ENCODE measurements around the gene SLC8A1.

Gene SLC8A1

GRCh38 chr2:40178971-40179370 lies 272.9 kb downstream of the SLC8A1 start:
- Histone ChIP-seq H3K27me3 (replicated peaks; ENCODE audit: control insufficient read depth, insufficient read depth, low read length) (no peaks in the 10 kb centered on the region), H3K4me3 (replicated peaks; ENCODE audit: low read depth, low read length) (no peak overlapping the region), H3K36me3 (ENCODE audit: control insufficient read depth, insufficient read depth, low read length) (no peaks in the 10 kb centered on the region)
- TF ChIP-seq CTCF (IDR thresholded peaks at IDR 0.05; ENCODE audit: insufficient read depth, low read length, poor library complexity, severe bottlenecking): no peak
- no peak for DNase-seq (ENCODE audit: extremely low read depth, insufficient read length)

- Histone ChIP-seq H3K4me3 (replicated peaks; ENCODE audit: low read depth, low read length) (no peak overlapping the region), H3K27me3 (replicated peaks; ENCODE audit: control insufficient read depth, insufficient read depth, low read length) (no peaks in the 10 kb centered on the region), H3K36me3 (ENCODE audit: control insufficient read depth, insufficient read depth, low read length) (no peaks in the 10 kb centered on the region)
- peak; percentile 6 for DNase-seq (ENCODE audit: extremely low read depth, insufficient read length)
- peak; percentile 4 for TF ChIP-seq CTCF (IDR thresholded peaks at IDR 0.05; ENCODE audit: insufficient read depth, low read length, poor library complexity, severe bottlenecking)
Observed at GRCh38 chr2:40178171-40178778, 273.6 kb downstream of the SLC8A1 start.

GRCh38 chr2:40177366-40177765 lies 274.5 kb downstream of the SLC8A1 start:
- TF ChIP-seq CTCF (IDR thresholded peaks at IDR 0.05; ENCODE audit: insufficient read depth, low read length, poor library complexity, severe bottlenecking): no peak
- Histone ChIP-seq H3K4me3 (replicated peaks; ENCODE audit: low read depth, low read length) (no peak overlapping the region), H3K27me3 (replicated peaks; ENCODE audit: control insufficient read depth, insufficient read depth, low read length) (no peaks in the 10 kb centered on the region)

GRCh38 chr2:40173276-40173675 lies 278.6 kb downstream of the SLC8A1 start:
- Histone ChIP-seq H3K36me3 (ENCODE audit: control insufficient read depth, insufficient read depth, low read length) (no peaks in the 10 kb centered on the region), H3K27me3 (replicated peaks; ENCODE audit: control insufficient read depth, insufficient read depth, low read length) (no peaks in the 10 kb centered on the region), H3K4me3 (replicated peaks; ENCODE audit: low read depth, low read length) (no peak overlapping the region)
- TF ChIP-seq CTCF (IDR thresholded peaks at IDR 0.05; ENCODE audit: insufficient read depth, low read length, poor library complexity, severe bottlenecking): no peak
- no peak for DNase-seq (ENCODE audit: extremely low read depth, insufficient read length)

More at GRCh38 chr2:40177366-40177765, 274.5 kb downstream of the SLC8A1 start:
- H3K36me3 ChIP-seq (ENCODE audit: control insufficient read depth, insufficient read depth, low read length): no peaks in the 10 kb centered on the region
- no peak for DNase-seq (ENCODE audit: extremely low read depth, insufficient read length)

GRCh38 chr2:40169856-40170255 lies 282.0 kb downstream of the SLC8A1 start:
- H3K27me3 ChIP-seq (replicated peaks; ENCODE audit: control insufficient read depth, insufficient read depth, low read length): no peaks in the 10 kb centered on the region
- DNase-seq (ENCODE audit: extremely low read depth, insufficient read length): no peak
- H3K4me3 ChIP-seq (replicated peaks; ENCODE audit: low read depth, low read length): no peak overlapping the region
- H3K36me3 ChIP-seq (ENCODE audit: control insufficient read depth, insufficient read depth, low read length): no peaks in the 10 kb centered on the region
- no peak for TF ChIP-seq CTCF (IDR thresholded peaks at IDR 0.05; ENCODE audit: insufficient read depth, low read length, poor library complexity, severe bottlenecking)

- Histone ChIP-seq H3K27me3 (replicated peaks; ENCODE audit: control insufficient read depth, insufficient read depth, low read length) (no peaks in the 10 kb centered on the region), H3K36me3 (ENCODE audit: control insufficient read depth, insufficient read depth, low read length) (no peaks in the 10 kb centered on the region), H3K4me3 (replicated peaks; ENCODE audit: low read depth, low read length) (no peak overlapping the region)
- no peak for TF ChIP-seq CTCF (IDR thresholded peaks at IDR 0.05; ENCODE audit: insufficient read depth, low read length, poor library complexity, severe bottlenecking)
- no peak for DNase-seq (ENCODE audit: extremely low read depth, insufficient read length)
Observed at GRCh38 chr2:40169430-40169829, 282.5 kb downstream of the SLC8A1 start.
